H9 (cell line): ENCODE measurements around the gene FAM13C. TPM values are rescaled to one million over a fixed set of nuclear protein-coding genes. Genes with fewer than 3 reads are reported as not detected.

Experiments used
- DNase-seq: peaks from one replicate; pipeline ENCODE4 v3.0.0-alpha.2; 2017
- H2AFZ ChIP-seq: one replicate; pipeline ENCODE4 v1.6.1; 2013; ENCODE audit warnings: mild to moderate bottlenecking, low read length, control low read depth, moderate library complexity
- H2AK5ac ChIP-seq: 2 replicates; pipeline ENCODE4 v1.6.1; 2013; ENCODE audit warnings: low read length, control low read depth, mixed read lengths; ENCODE audit not compliant: insufficient read length
- H2BK120ac ChIP-seq: one replicate; pipeline ENCODE4 v1.6.1; 2013; ENCODE audit warnings: low read depth, mild to moderate bottlenecking, low read length, control low read depth, inconsistent platforms; ENCODE audit not compliant: poor library complexity, severe bottlenecking
- H2BK12ac ChIP-seq: 2 replicates; pipeline ENCODE4 v1.6.1; 2013; ENCODE audit warnings: low read length, control low read depth, mixed read lengths, low read depth; ENCODE audit not compliant: insufficient read length
- H2BK15ac ChIP-seq: 2 replicates; pipeline ENCODE4 v1.6.1; 2013; ENCODE audit warnings: low read depth, low read length, control low read depth
- H2BK20ac ChIP-seq: one replicate; pipeline ENCODE4 v1.6.1; 2013; ENCODE audit warnings: low read depth, mild to moderate bottlenecking, low read length, control low read depth, inconsistent platforms; ENCODE audit not compliant: poor library complexity, severe bottlenecking
- H2BK5ac ChIP-seq: 2 replicates; pipeline ENCODE4 v1.6.1; 2013; ENCODE audit warnings: low read length, control low read depth, mixed read lengths; ENCODE audit not compliant: insufficient read length
- H3K14ac ChIP-seq: 2 replicates; pipeline ENCODE4 v1.6.1; 2013; ENCODE audit warnings: low read length, control low read depth; ENCODE audit not compliant: insufficient read depth
- H3K18ac ChIP-seq: 2 replicates; pipeline ENCODE4 v1.6.1; 2013; ENCODE audit warnings: low read depth, mild to moderate bottlenecking, mixed read lengths, low read length, control low read depth; ENCODE audit not compliant: insufficient read length
- H3K23ac ChIP-seq: 2 replicates; pipeline ENCODE4 v1.6.1; 2013; ENCODE audit warnings: low read length, control low read depth, mixed read lengths, low read depth; ENCODE audit not compliant: insufficient read length
- H3K23me2 ChIP-seq: 2 replicates; pipeline ENCODE4 v1.6.1; 2013; ENCODE audit warnings: low read depth, mild to moderate bottlenecking, mixed read lengths, low read length, control low read depth; ENCODE audit not compliant: insufficient read length, poor library complexity, severe bottlenecking
- H3K27ac ChIP-seq: 2 replicates; pipeline ENCODE4 v1.5.1; 2013; ENCODE audit warnings: low read length, control low read depth, mixed read lengths, low read depth; ENCODE audit not compliant: insufficient read length
- H3K27me3 ChIP-seq: 2 replicates; pipeline ENCODE4 v1.6.1; 2013; ENCODE audit warnings: low read length, control low read depth, inconsistent platforms; ENCODE audit not compliant: insufficient read depth
- H3K4ac ChIP-seq: 2 replicates; pipeline ENCODE4 v1.6.1; 2013; ENCODE audit warnings: low read depth, mild to moderate bottlenecking, control low read depth, inconsistent platforms, low read length, moderate library complexity
- H3K4me1 ChIP-seq: 2 replicates; pipeline ENCODE4 v1.6.1; 2013; ENCODE audit warnings: low read length, control low read depth, inconsistent platforms; ENCODE audit not compliant: insufficient read depth
- H3K4me2 ChIP-seq: 2 replicates; pipeline ENCODE4 v1.6.1; 2013; ENCODE audit warnings: low read length, control low read depth, mixed read lengths; ENCODE audit not compliant: insufficient read length, insufficient read depth
- H3K56ac ChIP-seq: 2 replicates; pipeline ENCODE4 v1.6.1; 2013; ENCODE audit warnings: low read depth, mild to moderate bottlenecking, mixed read lengths, low read length, control low read depth; ENCODE audit not compliant: insufficient read length
- H3K79me1 ChIP-seq: 2 replicates; pipeline ENCODE4 v1.6.1; 2013; ENCODE audit warnings: low read depth, mild to moderate bottlenecking, moderate library complexity, low read length, control low read depth, inconsistent platforms; ENCODE audit not compliant: insufficient read depth, poor library complexity, severe bottlenecking
- H3K79me2 ChIP-seq: 2 replicates; pipeline ENCODE4 v1.6.1; 2013; ENCODE audit warnings: low read length, control low read depth, inconsistent platforms; ENCODE audit not compliant: insufficient read depth
- H3K9ac ChIP-seq: 2 replicates; pipeline ENCODE4 v1.6.1; 2013; ENCODE audit warnings: low read length, control low read depth, mixed read lengths; ENCODE audit not compliant: insufficient read length; ENCODE audit errors: extremely low read depth
- H3K9me3 ChIP-seq: one replicate; pipeline ENCODE4 v1.6.1; 2013; ENCODE audit warnings: low read depth, low read length, inconsistent platforms; ENCODE audit not compliant: control insufficient read depth
- H3T11ph ChIP-seq: one replicate; pipeline ENCODE4 v1.6.1; 2013; ENCODE audit warnings: mild to moderate bottlenecking, low read length, control low read depth, inconsistent platforms
- H4K20me1 ChIP-seq: one replicate; pipeline ENCODE4 v1.6.1; 2013; ENCODE audit not compliant: control insufficient read depth, insufficient read length, insufficient read depth
- H4K5ac ChIP-seq: 2 replicates; pipeline ENCODE4 v1.6.1; 2013; ENCODE audit warnings: low read depth, mild to moderate bottlenecking, mixed read lengths, low read length, control low read depth; ENCODE audit not compliant: insufficient read length
- H4K8ac ChIP-seq: replicated peaks from 2 replicates; pipeline ENCODE4 v1.6.1; 2013; ENCODE audit warnings: low read length, control low read depth, mixed read lengths, low read depth; ENCODE audit not compliant: insufficient read length
- H4K91ac ChIP-seq: 2 replicates; pipeline ENCODE4 v1.6.1; 2013; ENCODE audit warnings: low read depth, mild to moderate bottlenecking, moderate library complexity, mixed read lengths, low read length, control low read depth; ENCODE audit not compliant: insufficient read length
- H3K27ac Mint-ChIP-seq, 3 experiments: 2 replicates in 2 of 3; 3 replicates in 1 of 3; pipeline ENCODE4 v1.8.0; 2020 to 2021; ENCODE audit warnings: mixed read lengths in 3 of 3, mild to moderate bottlenecking in 1 of 3, moderate library complexity in 1 of 3
- H3K27me3 Mint-ChIP-seq: 2 replicates; pipeline ENCODE4 v1.8.0; 2021; ENCODE audit warnings: low read depth, mild to moderate bottlenecking, moderate library complexity, mixed read lengths
- H3K36me3 Mint-ChIP-seq, 3 experiments: 2 replicates in 2 of 3; 3 replicates in 1 of 3; pipeline ENCODE4 v1.8.0; 2020 to 2021; ENCODE audit warnings: low read depth in 3 of 3, mixed read lengths in 3 of 3; ENCODE audit not compliant: insufficient read depth in 1 of 3
- H3K4me1 Mint-ChIP-seq, 2 experiments: 2 replicates each; pipeline ENCODE4 v1.8.0; 2020; ENCODE audit warnings: mixed read lengths in 2 of 2
- H3K4me3 Mint-ChIP-seq, 2 experiments: 2 replicates in 1 of 2; 3 replicates in 1 of 2; pipeline ENCODE4 v1.8.0; 2020 to 2021; ENCODE audit warnings: mild to moderate bottlenecking in 2 of 2, mixed read lengths in 2 of 2, moderate library complexity in 1 of 2
- H3K9me3 Mint-ChIP-seq, 2 experiments: 2 replicates in 1 of 2; 3 replicates in 1 of 2; pipeline ENCODE4 v1.8.0; 2020; ENCODE audit warnings: mild to moderate bottlenecking in 2 of 2, mixed read lengths in 2 of 2, moderate library complexity in 1 of 2
- WGBS: extraction: QIAGEN DNeasy Blood & Tissue Kit; methylation state at CpG from one replicate; pipeline ENCODE4 v1.1.7; 2013; ENCODE audit warnings: missing lambda C conversion rate, low lambda C conversion rate, mixed read lengths; ENCODE audit not compliant: insufficient read length; ENCODE audit errors: extremely low coverage; 5-methylcytosine and 5-hydroxymethylcytosine counted together
- total RNA-seq: library from RNA; stranded (reverse); gene quantifications from 2 replicates; pipeline ENCODE4 v1.2.1, GENCODE V29; 2021
- TF ChIP-seq, protein P1 (sequence below): fragments of 200-600 bp; sonication (generic); conservative IDR thresholded peaks from 3 replicates; pipeline ENCODE4 v1.8.0; 2021; ENCODE audit warnings: antibody characterized with exemption, mild to moderate bottlenecking

Gene FAM13C
- total RNA-seq, 1 experiment from 2014 or later = 0.31 TPM

DNA sequence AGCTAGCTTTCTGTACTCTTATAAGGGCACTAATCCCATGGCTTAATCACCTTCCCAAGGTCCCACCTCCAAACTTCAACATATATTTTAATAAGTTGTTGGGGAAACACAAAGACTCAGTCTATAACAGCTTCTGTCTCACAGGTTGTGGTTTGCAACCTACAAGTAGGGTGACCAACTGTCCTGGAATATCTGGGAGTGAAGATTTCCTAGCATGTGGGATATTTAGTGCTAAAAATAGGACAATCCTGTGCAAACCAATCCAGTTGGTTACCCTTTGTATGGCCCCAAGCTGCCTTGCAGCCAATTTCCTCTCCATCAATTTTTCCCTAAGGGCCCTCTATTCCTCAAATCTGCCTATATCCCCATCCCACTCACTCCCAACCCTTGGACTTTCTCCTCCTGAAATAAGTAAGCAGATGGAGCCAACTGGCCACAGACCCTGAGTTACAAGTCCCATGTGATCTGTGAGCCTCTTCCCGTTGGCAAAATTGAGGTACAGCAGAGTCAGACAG is 82.3 kb downstream of the FAM13C start:
- Mint-ChIP-seq H3K4me1 (peaks cover 18% of the 10 kb centered on the region in 2 experiments), H3K4me3 (no peak overlapping the region)
- no peak overlapping the region for H3K27ac ChIP-seq

More for the DNA sequence above, 82.3 kb downstream of the FAM13C start:
- Histone ChIP-seq H3K18ac (no peak overlapping the region), H3K4ac (no peak overlapping the region), H4K91ac (no peak overlapping the region), H2BK12ac (no peak overlapping the region), H2BK120ac (no peak overlapping the region), H3K9ac (no peak overlapping the region), H3K4me2 (no peak overlapping the region), H3K56ac (no peak overlapping the region), H2BK20ac (no peak overlapping the region), H3K79me2 (no peaks in the 10 kb centered on the region), H4K20me1 (no peaks in the 10 kb centered on the region), H3K9me3 (no peaks in the 10 kb centered on the region), H2AK5ac (no peak overlapping the region), H3T11ph (no peak overlapping the region), H2BK15ac (no peak overlapping the region), H2BK5ac (no peak overlapping the region), H3K4me1 (no peaks in the 10 kb centered on the region; the same call in 1 of the 2 replicates), H4K8ac (no peak overlapping the region), H3K14ac (no peak overlapping the region), H2AFZ (no peak overlapping the region), H4K5ac (no peak overlapping the region), H3K27me3 (no peaks in the 10 kb centered on the region), H3K23ac (no peak overlapping the region), H3K79me1 (no peaks in the 10 kb centered on the region), H3K23me2 (no peaks in the 10 kb centered on the region)
- no peaks in the 10 kb centered on the region for H3K27me3 Mint-ChIP-seq
- no peaks in the 10 kb centered on the region for H3K9me3 Mint-ChIP-seq
- TF ChIP-seq, protein P1, sequence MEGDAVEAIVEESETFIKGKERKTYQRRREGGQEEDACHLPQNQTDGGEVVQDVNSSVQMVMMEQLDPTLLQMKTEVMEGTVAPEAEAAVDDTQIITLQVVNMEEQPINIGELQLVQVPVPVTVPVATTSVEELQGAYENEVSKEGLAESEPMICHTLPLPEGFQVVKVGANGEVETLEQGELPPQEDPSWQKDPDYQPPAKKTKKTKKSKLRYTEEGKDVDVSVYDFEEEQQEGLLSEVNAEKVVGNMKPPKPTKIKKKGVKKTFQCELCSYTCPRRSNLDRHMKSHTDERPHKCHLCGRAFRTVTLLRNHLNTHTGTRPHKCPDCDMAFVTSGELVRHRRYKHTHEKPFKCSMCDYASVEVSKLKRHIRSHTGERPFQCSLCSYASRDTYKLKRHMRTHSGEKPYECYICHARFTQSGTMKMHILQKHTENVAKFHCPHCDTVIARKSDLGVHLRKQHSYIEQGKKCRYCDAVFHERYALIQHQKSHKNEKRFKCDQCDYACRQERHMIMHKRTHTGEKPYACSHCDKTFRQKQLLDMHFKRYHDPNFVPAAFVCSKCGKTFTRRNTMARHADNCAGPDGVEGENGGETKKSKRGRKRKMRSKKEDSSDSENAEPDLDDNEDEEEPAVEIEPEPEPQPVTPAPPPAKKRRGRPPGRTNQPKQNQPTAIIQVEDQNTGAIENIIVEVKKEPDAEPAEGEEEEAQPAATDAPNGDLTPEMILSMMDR = no peak
- WGBS = no CpG with 5 or more reads among the region's 1 CpG
- peak overlapping the region in 1 of 3 experiments; percentile 40; a peak in 1 of 7 replicates for H3K27ac Mint-ChIP-seq
- no peaks in the 10 kb centered on the region for H3K36me3 Mint-ChIP-seq
- DNase-seq = no peak
